Inferior parietal cortex (tissue), 1 donor: ENCODE data around the gene PITPNC1.
"Not testable (repeated sequence)": the region's sequence is repeated elsewhere in the genome, so short reads cannot be mapped to it uniquely, and the experiment has no call there.

Experiments
- DNase-seq: peaks from one replicate; pipeline ENCODE4 v3.0.0-alpha.2; 2016; ENCODE audit errors: extremely low spot score

Gene PITPNC1

GRCh38 chr17:67461228-67461780 lies 84.2 kb downstream of the PITPNC1 start:
- no peak for DNase-seq

- DNase-seq, result no peak
Measured at GRCh38 chr17:67461876-67462275, 84.8 kb downstream of the PITPNC1 start.

GRCh38 chr17:67466251-67466796 lies 89.2 kb downstream of the PITPNC1 start:
- DNase-seq, result no peak

- DNase-seq, result no peak
Measured at GRCh38 chr17:67467500-67468455, 90.7 kb downstream of the PITPNC1 start.

GRCh38 chr17:67469208-67469980 lies 92.3 kb downstream of the PITPNC1 start:
- no peak for DNase-seq

GRCh38 chr17:67470163-67470562 lies 93.1 kb downstream of the PITPNC1 start:
- no peak for DNase-seq

GRCh38 chr17:67471118-67471517 lies 94.0 kb downstream of the PITPNC1 start:
- DNase-seq, result no peak

GRCh38 chr17:67472606-67473005 lies 95.5 kb downstream of the PITPNC1 start:
- not testable (repeated sequence) for DNase-seq

- DNase-seq, result no peak
Measured at GRCh38 chr17:67474081-67474661, 97.1 kb downstream of the PITPNC1 start.

GRCh38 chr17:67475161-67475937 lies 98.3 kb downstream of the PITPNC1 start:
- peak; percentile 83 for DNase-seq

GRCh38 chr17:67476787-67477335 lies 99.8 kb downstream of the PITPNC1 start:
- no peak for DNase-seq

GRCh38 chr17:67477687-67478086 lies 100.6 kb downstream of the PITPNC1 start:
- DNase-seq, result no peak

- DNase-seq, result peak; percentile 44
Measured at GRCh38 chr17:67478401-67479041, 101.4 kb downstream of the PITPNC1 start.

- no peak for DNase-seq
Measured at GRCh38 chr17:67479148-67479547, 102.1 kb downstream of the PITPNC1 start.

GRCh38 chr17:67480959-67481358 lies 103.9 kb downstream of the PITPNC1 start:
- not testable (repeated sequence) for DNase-seq

- no peak for DNase-seq
Measured at GRCh38 chr17:67481808-67482207, 104.7 kb downstream of the PITPNC1 start.

- DNase-seq, result no peak
Measured at GRCh38 chr17:67482764-67483163, 105.7 kb downstream of the PITPNC1 start.

- no peak for DNase-seq
Measured at GRCh38 chr17:67484261-67484660, 107.2 kb downstream of the PITPNC1 start.

GRCh38 chr17:67485666-67486065 lies 108.6 kb downstream of the PITPNC1 start:
- no peak for DNase-seq

- no peak for DNase-seq
Measured at GRCh38 chr17:67487506-67487905, 110.4 kb downstream of the PITPNC1 start.
